Endothelial cell of umbilical vein (primary cell): Measurements from ENCODE around the gene R3HCC1L. TPM values are rescaled to one million over a fixed set of nuclear protein-coding genes. Genes with fewer than 3 reads are reported as not detected.

Source experiments
- BruUV-seq: library from RNA; stranded (reverse); fragments of 400-500 nt; replicated peaks from 2 replicates; lab custom pipeline; 2021; lab: Mats Ljungman, UMichigan
- CTCF ChIA-PET: fragments of 300-600, 350-600 bp; sonication (Branson Sonifier 250); formaldehyde crosslinking; loops from one replicate; lab custom pipeline; 2021; ENCODE audit warnings: antibody characterized with exemption, inconsistent platforms; lab: Charles Lee
- POLR2A ChIA-PET: fragments of 300-600, 350-600 bp; sonication (Branson Sonifier 250); formaldehyde crosslinking; loops from one replicate; lab custom pipeline; 2021; ENCODE audit warnings: antibody characterized with exemption, inconsistent platforms; lab: Charles Lee
- DNase-seq: peaks from one replicate; pipeline ENCODE4 v3.0.0-alpha.2; 2011; ENCODE audit warnings: low read depth, low spot score
- FAIRE-seq: peaks from 2 replicates; lab custom pipeline; 2011; peaks lifted over from hg19 to GRCh38; lab: Jason Lieb, UNC
- H2AFZ ChIP-seq: 2 replicates; pipeline ENCODE4 v1.6.0; 2012; ENCODE audit warnings: low read depth, low read length, control low read depth, inconsistent platforms
- H3K27ac ChIP-seq: 2 replicates; pipeline ENCODE4 v1.5.1; 2011; ENCODE audit warnings: low read depth, mild to moderate bottlenecking, control low read depth, low read length, moderate library complexity; ENCODE audit not compliant: insufficient read depth
- H3K27me3 ChIP-seq, 2 experiments: 2 replicates each; pipeline versions ENCODE4 v1.6.0 to v1.6.1; 2011; ENCODE audit warnings: low read length in 2 of 2, mixed read lengths in 1 of 2; ENCODE audit not compliant: control insufficient read depth in 2 of 2, insufficient read depth in 2 of 2
- H3K36me3 ChIP-seq, 2 experiments: 2 replicates in 1 of 2; 3 replicates in 1 of 2; pipeline ENCODE4 v1.5.1; 2011; ENCODE audit warnings: low read length in 2 of 2, mild to moderate bottlenecking in 1 of 2, moderate library complexity in 1 of 2; ENCODE audit not compliant: control insufficient read depth in 2 of 2, insufficient read depth in 2 of 2; ENCODE audit errors: extremely low read depth in 1 of 2
- H3K4me1 ChIP-seq: 3 replicates; pipeline ENCODE4 v1.5.1; 2011; ENCODE audit warnings: mild to moderate bottlenecking, low read length; ENCODE audit not compliant: control insufficient read depth, insufficient read depth; ENCODE audit errors: extremely low read depth
- H3K4me2 ChIP-seq: 2 replicates; pipeline ENCODE4 v1.6.1; 2011; ENCODE audit warnings: low read length, control low read depth, mixed read lengths; ENCODE audit not compliant: insufficient read depth
- H3K4me3 ChIP-seq, 3 experiments: fragments of 200-600 bp in 1 of 3; sonication (generic), shearing (Covaris generic) in 1 of 3; replicated peaks in 1 of 3; 2 replicates each; pipeline ENCODE4 v1.5.1; 2011 to 2016; ENCODE audit warnings: control low read depth in 3 of 3, low read length in 3 of 3, mild to moderate bottlenecking in 2 of 3, inconsistent platforms in 1 of 3, low read depth in 1 of 3, moderate library complexity in 1 of 3; ENCODE audit not compliant: insufficient read depth in 1 of 3
- H3K79me2 ChIP-seq: 2 replicates; pipeline ENCODE4 v1.6.0; 2012; ENCODE audit warnings: low read length, inconsistent platforms; ENCODE audit not compliant: control insufficient read depth, insufficient read depth
- H3K9ac ChIP-seq: replicated peaks from 2 replicates; pipeline ENCODE3; 2011; ENCODE audit warnings: low read length, control low read depth; ENCODE audit not compliant: insufficient read depth; ENCODE audit errors: extremely low read depth
- H3K9me1 ChIP-seq: replicated peaks from 3 replicates; pipeline ENCODE4 v1.6.0; 2011; ENCODE audit warnings: mild to moderate bottlenecking, low read length; ENCODE audit not compliant: control insufficient read depth, insufficient read depth; ENCODE audit errors: extremely low read depth
- H3K9me3 ChIP-seq: replicated peaks from 2 replicates; pipeline ENCODE4 v1.5.1; 2012; ENCODE audit warnings: low read length, inconsistent platforms; ENCODE audit not compliant: control insufficient read depth, insufficient read depth
- H4K20me1 ChIP-seq: replicated peaks from 2 replicates; pipeline ENCODE3; 2011; ENCODE audit warnings: mild to moderate bottlenecking, low read length; ENCODE audit not compliant: control insufficient read depth, insufficient read depth; ENCODE audit errors: extremely low read depth
- CTCF ChIP-seq, 2 donors: IDR thresholded peaks; 1 replicate in 1 of 2; 2 replicates in 1 of 2; pipeline ENCODE4 v1.5.1; 2011; ENCODE audit warnings: low read length in 2 of 2, mild to moderate bottlenecking in 2 of 2, moderate library complexity in 2 of 2, control low read depth in 1 of 2, inconsistent platforms in 1 of 2, low read depth in 1 of 2; ENCODE audit not compliant: insufficient read depth in 1 of 2; ENCODE audit errors: extremely low read depth in 1 of 2
- EZH2 ChIP-seq: IDR thresholded peaks from 2 replicates; pipeline ENCODE4 v1.6.1; 2012; ENCODE audit warnings: borderline replicate concordance, low read depth, mild to moderate bottlenecking, moderate library complexity, low read length, inconsistent platforms; ENCODE audit not compliant: severe bottlenecking
- FOS ChIP-seq: IDR thresholded peaks from 2 replicates; pipeline ENCODE4 v1.6.1; 2011; ENCODE audit warnings: mild to moderate bottlenecking, low read length, moderate library complexity, borderline replicate concordance; ENCODE audit not compliant: insufficient read depth
- GATA2 ChIP-seq: IDR thresholded peaks from 2 replicates; pipeline ENCODE4 v1.7.0; 2011; ENCODE audit warnings: low read depth, mild to moderate bottlenecking, moderate library complexity, mixed read lengths, low read length; ENCODE audit not compliant: insufficient read length, insufficient read depth
- JUN ChIP-seq: IDR thresholded peaks from 2 replicates; pipeline ENCODE4 v1.6.1; 2011; ENCODE audit warnings: borderline replicate concordance, low read depth; ENCODE audit not compliant: insufficient read length, insufficient read depth
- MAX ChIP-seq: IDR thresholded peaks from 2 replicates; pipeline ENCODE4 v1.6.1; 2011; ENCODE audit not compliant: insufficient read depth, insufficient read length
- MYC ChIP-seq: IDR thresholded peaks from one replicate; pipeline ENCODE4 v1.6.1; 2011; ENCODE audit warnings: mild to moderate bottlenecking, low read depth, low read length
- POLR2A ChIP-seq: IDR thresholded peaks from 2 replicates; pipeline ENCODE4 v1.6.1; 2012; ENCODE audit warnings: low read depth, mild to moderate bottlenecking, control low read depth, low read length
- POLR2AphosphoS5 ChIP-seq: IDR thresholded peaks from 2 replicates; pipeline ENCODE4 v1.6.1; 2012; ENCODE audit warnings: low read depth, mild to moderate bottlenecking, control low read depth, low read length, moderate library complexity; ENCODE audit not compliant: insufficient read depth
- dilution Hi-C: fragments of 300-500 bp; cut with MboI; formaldehyde crosslinking; loops from one replicate; pipeline ENCODE4 v1.15.0; 2019; ENCODE audit warnings: low sequenced_read_pairs; ENCODE audit not compliant: extremely low pct_ligation_motif_present
- intact Hi-C: fragments of 100-400 bp; cut with micrococcal nuclease; formaldehyde crosslinking; loops from one replicate; pipeline ENCODE4 v1.10.0; 2022
- polyA plus RNA-seq, 4 experiments: library from polyadenylated mRNA; depleted of rRNA in 3 of 4; stranded (reverse) in 3 of 4; unstranded in 1 of 4; fragments of >200 nt; gene quantifications; 2 replicates each; pipeline versions ENCODE4 v1.2.1 to v1.2.3, GENCODE V29; 2011 to 2012; ENCODE audit warnings: missing spikeins in 1 of 4
- total RNA-seq: library from RNA; stranded (reverse); gene quantifications from 2 replicates; pipeline ENCODE4 v1.2.3, GENCODE V29; 2021

Gene R3HCC1L
- total and polyA plus RNA-seq, 2 donors (not counting 3 experiments of a cell fraction or from before 2014, with no cell fraction given), result 6.3 to 12.4 TPM

- ChIA-PET POLR2A (no interaction called here), CTCF (interaction anchor here (0.9 to 1.7 kb wide), 3 partner anchors 8 to 80 kb away, joined by 3 to 6 read pairs (median 3); no protein-coding TSS in a partner anchor)
- intact Hi-C loops, result no loop called here
- TF ChIP-seq GATA2, result no peak
- TF ChIP-seq JUN, result no peak
- TF ChIP-seq CTCF (IDR thresholded peaks at IDR 0.05; ENCODE audit: extremely low read depth in 1 of 2, insufficient read depth in 1 of 2, low read depth in 1 of 2, low read length in 2 of 2), result no peak
- no peak for TF ChIP-seq MYC
- TF ChIP-seq POLR2AphosphoS5, result no peak
- TF ChIP-seq MAX, result no peak
- TF ChIP-seq POLR2A, result no peak
- TF ChIP-seq EZH2, result no peak
- no peak for TF ChIP-seq FOS
- H3K27me3 ChIP-seq, result peaks cover 21 to 23% of the 10 kb centered on the region in 2 experiments
- no peaks in the 10 kb centered on the region for H3K9me3 ChIP-seq
- BruUV-seq, result no TSS peak
- H3K79me2 ChIP-seq, result no peaks in the 10 kb centered on the region
- H3K4me3 ChIP-seq, result no peak overlapping the region
- H4K20me1 ChIP-seq, result no peaks in the 10 kb centered on the region
- no peak for DNase-seq
- no peak for FAIRE-seq
- no peak overlapping the region for H3K9ac ChIP-seq
- dilution Hi-C loops, result no loop called here
- H2AFZ ChIP-seq, result no peak overlapping the region
- H3K36me3 ChIP-seq, result no peaks in the 10 kb centered on the region
- H3K9me1 ChIP-seq, result no peaks in the 10 kb centered on the region
- H3K4me1 ChIP-seq, result no peaks in the 10 kb centered on the region
- H3K27ac ChIP-seq, result no peak overlapping the region
- no peak overlapping the region for H3K4me2 ChIP-seq
Measured at GRCh38 chr10:98285416-98285815, 151.0 kb downstream of the R3HCC1L start.
